Measurements from ENCODE around the gene CTR9.

Gene CTR9

DNA sequence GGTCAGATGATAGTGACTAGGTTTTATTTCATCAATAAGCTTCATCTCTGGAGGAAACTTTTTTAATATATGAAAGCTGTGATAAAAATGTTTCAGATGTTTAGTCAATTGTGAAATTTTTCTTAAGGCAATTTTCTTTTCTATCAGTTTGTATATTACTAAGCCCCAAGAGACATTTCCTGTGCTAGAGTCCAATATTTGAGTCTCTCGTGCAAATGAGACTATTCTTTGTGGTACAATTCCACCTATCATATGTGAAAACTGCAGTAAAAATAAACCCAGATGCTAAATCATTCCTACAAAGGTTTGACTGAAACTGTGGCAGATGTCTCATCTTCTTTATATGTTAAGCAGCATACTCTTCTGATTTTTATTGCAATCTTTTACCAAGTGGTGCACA lies 28.0 kb downstream of the CTR9 start:
- no peak overlapping the region for H3K4me3 ChIP-seq (ENCODE audit: low read depth, low read length)

- no peak overlapping the region for H3K4me3 ChIP-seq (ENCODE audit: low read depth, low read length)
Measured at GRCh38 chr11:10780040-10780439, 29.0 kb downstream of the CTR9 start.

DNA sequence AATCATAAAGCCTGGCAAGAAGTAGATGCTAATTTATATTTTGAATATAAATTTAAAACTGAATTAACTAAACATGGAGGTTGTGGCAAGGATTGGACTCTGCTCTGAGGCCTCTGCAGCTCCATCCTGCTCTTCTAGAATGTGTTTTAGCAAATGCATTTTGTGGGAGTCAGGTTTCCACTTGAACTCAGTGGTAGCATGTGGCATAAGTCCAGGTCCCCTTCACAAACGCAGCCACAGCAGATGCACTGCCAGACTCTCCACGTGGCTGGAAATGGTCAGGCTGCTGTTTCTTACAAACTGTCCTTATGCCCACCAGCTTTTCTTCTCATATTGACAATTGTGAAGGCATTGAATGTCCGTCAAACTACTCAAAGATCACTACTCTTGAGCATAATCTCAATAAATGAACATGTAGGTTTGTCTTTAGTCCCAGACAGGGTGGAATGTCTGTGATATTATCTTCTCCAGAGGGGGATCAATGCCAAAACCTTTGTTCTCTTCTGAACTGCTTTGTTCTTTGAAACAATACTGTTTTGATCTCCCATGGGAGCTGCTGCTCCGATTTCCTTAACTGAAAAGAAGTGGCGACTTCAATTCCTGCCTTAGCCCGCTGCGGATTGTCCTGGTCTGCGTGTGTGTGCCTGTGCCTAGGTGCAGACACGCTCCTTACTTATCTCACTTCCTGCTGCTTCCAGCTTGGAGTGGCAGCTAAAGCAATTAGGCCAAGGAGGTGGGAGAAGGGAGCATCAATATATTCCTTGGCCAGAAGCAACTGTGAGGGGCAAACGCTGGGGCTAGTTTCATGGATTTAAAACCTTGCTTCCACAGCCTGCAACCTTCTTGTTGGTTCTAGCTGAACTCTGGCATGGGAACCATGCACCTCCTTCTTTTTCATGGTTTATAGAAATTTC lies 33.4 kb downstream of the CTR9 start:
- no peak overlapping the region for H3K4me3 ChIP-seq (ENCODE audit: low read depth, low read length)

- H3K4me3 ChIP-seq (ENCODE audit: low read depth, low read length) = no peak overlapping the region
Measured at GRCh38 chr11:10785146-10785474, 34.1 kb downstream of the CTR9 start.

GRCh38 chr11:10786451-10786850 lies 35.4 kb downstream of the CTR9 start:
- H3K4me3 ChIP-seq (ENCODE audit: low read depth, low read length) = no peak overlapping the region

DNA sequence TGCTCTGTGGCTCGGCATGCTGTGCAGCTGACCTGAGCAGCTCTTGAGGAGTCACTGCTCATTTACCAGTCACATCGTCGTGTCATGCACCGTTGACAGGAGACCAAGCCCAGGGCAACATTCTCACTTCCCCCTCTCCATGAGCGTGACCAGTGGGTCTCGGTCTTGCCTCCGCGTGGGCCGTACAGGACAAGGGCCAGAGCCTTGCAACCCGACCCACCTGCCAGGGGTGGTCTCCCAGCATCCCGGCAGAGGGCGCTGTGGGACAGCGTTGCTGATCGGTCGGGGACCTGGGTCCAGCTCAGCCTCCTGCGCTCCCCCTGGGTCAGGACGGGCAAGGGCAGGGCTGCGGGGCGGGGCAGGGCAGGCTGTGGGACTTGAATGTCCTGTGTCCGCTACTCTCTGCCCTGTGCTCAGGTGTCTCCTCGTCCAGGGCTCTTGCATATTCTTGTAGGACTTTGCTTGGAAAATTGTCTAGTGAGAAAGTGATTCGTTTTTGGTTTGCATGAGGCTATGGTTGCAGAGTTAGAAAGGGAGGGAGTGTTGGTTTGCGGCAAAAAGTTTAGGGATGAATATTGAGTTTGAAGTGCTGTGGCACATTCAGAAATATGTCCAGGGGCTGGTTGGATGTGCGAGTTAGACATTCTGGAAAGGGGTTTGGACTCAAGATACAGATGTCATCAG lies 41.5 kb downstream of the CTR9 start:
- no peak overlapping the region for H3K4me3 ChIP-seq (ENCODE audit: low read depth, low read length)

DNA sequence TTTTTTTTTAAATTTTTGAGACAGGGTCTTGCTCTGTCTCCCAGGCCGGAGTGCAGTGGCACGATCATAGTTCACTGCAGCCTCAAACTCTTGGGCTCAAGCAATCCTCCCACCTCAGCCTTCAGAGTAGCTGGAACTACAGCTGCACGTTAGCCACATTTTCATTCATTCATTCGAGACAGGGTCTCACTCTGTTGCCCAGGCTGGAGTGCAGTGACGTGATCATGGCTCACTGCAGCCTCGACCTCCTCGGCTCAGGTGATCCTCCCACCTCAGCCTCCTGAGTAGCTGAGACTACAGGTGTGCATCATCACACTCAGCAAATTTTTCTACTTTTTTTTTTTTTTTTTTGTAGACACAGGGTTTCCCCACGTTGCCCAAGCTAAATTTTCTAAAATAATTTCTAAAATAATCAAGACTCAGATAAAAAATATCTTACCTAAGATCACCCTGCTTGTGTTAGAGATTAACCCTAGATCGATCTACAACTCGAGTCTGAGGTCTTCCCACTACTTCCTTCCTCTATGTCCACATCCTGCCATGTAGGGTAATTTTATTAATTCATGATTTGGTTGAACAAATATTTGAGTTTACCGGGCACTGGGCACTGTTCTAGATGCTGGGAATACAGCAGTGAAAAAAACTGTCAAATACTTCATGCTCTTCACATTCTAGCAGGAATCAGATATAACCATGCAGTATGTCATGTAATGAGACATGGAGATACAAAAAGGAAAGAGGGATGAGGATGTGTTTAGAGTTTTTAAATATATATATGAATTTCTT lies 42.6 kb downstream of the CTR9 start:
- H3K4me3 ChIP-seq (ENCODE audit: low read depth, low read length) = no peak overlapping the region

- no peak overlapping the region for H3K4me3 ChIP-seq (ENCODE audit: low read depth, low read length)
Measured at GRCh38 chr11:10796191-10796590, 45.1 kb downstream of the CTR9 start.

DNA sequence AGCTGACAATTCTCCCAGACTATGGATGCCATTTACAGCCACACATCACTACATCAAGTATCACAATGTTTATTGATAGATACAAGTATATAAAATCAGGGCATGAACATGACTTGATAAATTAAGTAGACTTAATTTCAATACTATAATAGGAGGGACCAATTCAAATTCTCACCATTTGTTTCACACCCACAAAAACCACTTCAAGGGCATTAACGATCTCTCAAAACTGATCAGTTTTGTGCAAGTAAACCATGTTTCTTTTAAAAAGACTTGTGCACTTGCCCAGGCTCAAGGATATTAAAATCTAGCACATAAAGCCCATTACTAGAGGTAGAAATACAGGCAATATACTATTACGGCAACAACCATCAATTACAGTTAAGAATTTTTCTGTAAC lies 46.0 kb downstream of the CTR9 start:
- no peak overlapping the region for H3K4me3 ChIP-seq (ENCODE audit: low read depth, low read length)

- H3K4me3 ChIP-seq (ENCODE audit: low read depth, low read length) = no peak overlapping the region
Measured at GRCh38 chr11:10797531-10797930, 46.5 kb downstream of the CTR9 start.

DNA sequence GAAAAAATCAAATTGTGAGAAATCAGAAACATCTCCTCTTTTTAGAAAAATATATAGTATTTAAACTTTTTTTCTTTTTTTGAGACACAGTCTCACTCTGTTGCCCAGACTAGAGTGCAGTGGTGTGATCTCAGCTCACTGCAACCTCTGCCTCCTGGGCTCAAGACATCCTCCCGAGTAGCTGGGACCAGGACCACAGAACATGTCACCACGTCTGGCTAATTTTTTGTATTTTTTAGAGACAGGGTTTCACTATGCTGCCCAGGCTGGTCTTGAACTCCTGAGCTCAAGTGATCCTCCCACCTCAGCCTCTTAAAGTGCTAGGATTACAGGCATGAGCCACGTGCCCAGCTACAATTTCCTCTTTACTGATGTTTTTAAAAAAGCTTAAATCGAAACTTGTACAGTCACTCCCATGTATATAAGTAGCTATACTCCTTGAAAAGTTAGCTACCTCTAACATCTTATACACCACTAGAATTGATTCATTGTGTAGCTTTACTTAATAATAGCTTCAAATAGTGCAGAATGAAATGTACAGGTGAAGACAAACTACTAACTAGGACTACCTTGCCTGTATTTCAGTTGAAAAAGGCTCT lies 47.4 kb downstream of the CTR9 start:
- H3K4me3 ChIP-seq (ENCODE audit: low read depth, low read length) = no peak overlapping the region

GRCh38 chr11:10800292-10800691 lies 49.2 kb downstream of the CTR9 start:
- H3K4me3 ChIP-seq (ENCODE audit: low read depth, low read length) = no peak overlapping the region

DNA sequence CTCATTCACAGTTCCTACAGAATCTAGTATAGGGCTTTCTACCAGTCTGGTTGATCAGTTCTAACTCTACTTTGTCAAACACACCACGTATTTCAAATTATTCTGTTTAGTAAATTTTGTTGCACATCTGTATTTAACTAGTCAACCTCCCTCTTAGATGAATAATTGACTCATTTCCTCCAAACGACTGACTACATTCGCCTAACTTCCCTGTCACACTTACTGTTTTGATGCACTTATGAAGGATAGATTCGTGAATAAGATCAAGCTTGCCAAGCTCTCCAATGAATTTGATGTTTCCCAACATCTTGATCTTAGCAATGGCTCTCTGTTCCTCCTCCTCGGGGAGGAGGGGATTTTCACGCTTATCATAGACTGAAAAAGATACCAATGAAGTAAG lies 52.6 kb downstream of the CTR9 start:
- H3K4me3 ChIP-seq (ENCODE audit: low read depth, low read length) = no peak overlapping the region

DNA sequence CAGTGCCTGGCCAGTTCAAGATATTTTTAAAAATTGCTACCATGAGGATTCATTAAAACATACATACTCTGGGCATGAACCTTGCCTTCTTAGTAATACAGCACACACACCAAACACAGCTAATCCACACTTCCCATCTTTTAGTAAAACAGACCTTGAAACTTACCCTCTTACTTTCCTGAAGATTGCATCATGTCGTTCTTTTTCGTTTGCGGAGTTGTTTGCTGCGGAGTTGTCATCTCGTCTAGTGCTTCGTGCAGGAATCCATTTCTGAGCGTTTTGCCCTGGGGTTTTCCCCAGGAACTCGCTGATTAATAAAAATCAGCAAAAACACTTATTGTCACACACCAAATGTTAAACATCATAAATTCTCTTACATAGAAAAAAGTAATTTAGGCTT lies 54.7 kb downstream of the CTR9 start:
- no peak overlapping the region for H3K4me3 ChIP-seq (ENCODE audit: low read depth, low read length)

DNA sequence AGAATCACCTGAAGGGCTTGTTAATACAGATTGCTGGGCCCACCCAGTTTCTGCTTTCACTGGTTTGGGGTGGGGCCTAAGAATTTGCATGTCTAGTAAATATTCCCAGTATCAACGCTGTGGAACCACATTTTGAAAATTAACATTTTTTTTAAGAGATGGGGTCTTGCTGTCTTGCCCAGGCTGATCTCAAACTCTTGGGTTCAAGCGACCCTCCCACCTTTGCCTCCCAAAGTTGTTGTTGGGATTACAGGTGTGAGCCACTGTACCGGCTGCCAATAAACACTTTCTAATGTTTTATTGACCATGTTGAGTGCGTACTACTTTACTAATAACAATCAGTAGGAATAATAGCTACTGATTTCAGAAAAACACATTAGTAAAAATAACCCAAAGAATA lies 55.2 kb downstream of the CTR9 start:
- H3K4me3 ChIP-seq (ENCODE audit: low read depth, low read length) = no peak overlapping the region

- H3K4me3 ChIP-seq (ENCODE audit: low read depth, low read length) = peak overlapping the region; percentile 98
Measured at GRCh38 chr11:10807493-10808234, 56.6 kb downstream of the CTR9 start.

GRCh38 chr11:10808235-10808552 lies 57.1 kb downstream of the CTR9 start:
- H3K4me3 ChIP-seq (ENCODE audit: low read depth, low read length) = peak overlapping the region; percentile 98

DNA sequence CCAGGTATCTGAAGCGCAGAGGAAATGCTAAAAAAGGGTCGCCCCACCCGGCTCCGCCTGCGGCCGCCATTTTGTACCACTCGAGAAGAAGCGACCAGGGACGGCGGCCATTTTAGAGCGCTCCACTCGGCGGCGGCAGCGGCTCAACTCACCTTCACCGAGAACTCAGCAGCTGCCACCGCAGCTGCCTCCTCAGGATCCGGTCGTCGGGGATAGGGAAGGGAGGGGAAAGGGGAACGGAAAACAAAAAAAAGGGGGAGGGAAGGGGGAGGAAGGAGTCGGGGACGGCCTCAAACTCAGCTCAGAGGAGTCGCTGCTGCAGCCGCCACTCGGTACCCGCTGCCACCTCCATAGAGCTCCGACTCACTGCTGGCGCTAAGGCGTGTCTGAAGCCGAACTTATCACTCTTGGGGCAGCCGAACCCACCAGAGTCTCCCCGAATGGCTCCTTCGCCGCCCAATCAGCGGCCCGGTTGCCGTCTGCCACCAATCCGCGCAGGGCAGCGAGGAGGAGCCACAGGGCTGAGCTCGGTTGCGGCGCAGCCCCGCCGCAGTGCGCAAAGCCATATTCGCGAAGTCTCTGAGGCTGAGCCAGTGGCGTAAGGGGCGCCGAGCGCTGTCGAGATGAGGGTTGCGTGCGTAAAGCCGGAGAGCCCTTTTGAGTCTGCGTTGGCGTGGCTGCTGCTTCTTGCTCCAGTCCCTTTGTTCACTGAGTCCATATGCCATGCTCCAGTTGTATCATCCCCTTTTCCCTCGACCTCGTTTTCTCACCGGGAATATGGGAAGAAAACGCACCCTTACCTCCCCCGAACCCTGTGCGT lies 57.7 kb downstream of the CTR9 start, which contains the start of gene EIF4G2:
EIF4G2 (minus strand) TSS at position 374 of the 820 bp plus-strand sequence.
- peak within 1 kb of the TSS; percentile 98 for H3K4me3 ChIP-seq (ENCODE audit: low read depth, low read length)

DNA sequence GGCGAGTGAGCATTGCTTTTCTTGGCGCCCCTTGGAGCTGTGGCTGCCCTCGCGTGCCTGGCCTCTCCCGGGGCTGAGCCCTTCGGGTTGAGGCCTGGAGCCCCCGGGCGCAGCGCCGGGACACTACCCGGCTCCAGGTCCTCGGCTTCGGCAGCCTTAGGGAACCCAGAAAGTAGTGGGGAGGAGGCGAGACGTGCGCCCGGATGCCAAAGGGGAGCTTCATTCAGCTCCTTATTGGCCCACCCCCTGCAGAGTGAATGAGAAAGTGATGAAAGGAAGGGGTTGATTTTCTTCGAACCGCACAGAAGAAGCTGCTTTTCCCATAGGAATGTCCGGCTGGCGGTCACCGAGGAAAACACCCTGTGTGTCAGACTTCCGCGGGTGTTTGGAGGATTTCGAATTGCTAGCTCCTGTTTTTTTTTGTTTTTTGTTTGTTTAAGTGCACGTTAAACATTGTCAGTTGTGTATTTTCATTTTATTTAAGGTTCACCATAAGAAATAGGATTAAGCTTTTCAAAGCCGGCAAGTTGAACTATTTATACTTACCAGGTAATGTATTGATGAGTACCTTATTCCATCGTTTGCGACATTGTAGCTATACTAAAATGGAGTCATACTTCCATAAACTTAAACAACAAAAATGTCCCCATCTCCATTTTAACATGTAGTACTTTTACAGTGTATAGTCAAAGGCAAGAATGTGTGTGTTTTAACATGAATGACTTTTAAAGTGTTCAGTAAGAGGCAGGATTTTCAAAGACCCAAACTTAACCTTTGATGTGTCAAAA lies 58.5 kb downstream of the CTR9 start:
- H3K4me3 ChIP-seq (ENCODE audit: low read depth, low read length) = peak overlapping the region; percentile 63
